GM18511 (cell line): ENCODE measurements around the gene DUSP2.
"Not testable (repeated sequence)": the region's sequence is repeated elsewhere in the genome, so short reads cannot be mapped to it uniquely, and the experiment has no call there.

Experiments used
- ATAC-seq: cut with Tn5 transposase; IDR thresholded peaks from one replicate; pipeline ENCODE4 v1.9.1; 2021; ENCODE audit warnings: mild to moderate bottlenecking, moderate library complexity; ENCODE audit not compliant: unreplicated experiment

The DUSP2 gene

DNA sequence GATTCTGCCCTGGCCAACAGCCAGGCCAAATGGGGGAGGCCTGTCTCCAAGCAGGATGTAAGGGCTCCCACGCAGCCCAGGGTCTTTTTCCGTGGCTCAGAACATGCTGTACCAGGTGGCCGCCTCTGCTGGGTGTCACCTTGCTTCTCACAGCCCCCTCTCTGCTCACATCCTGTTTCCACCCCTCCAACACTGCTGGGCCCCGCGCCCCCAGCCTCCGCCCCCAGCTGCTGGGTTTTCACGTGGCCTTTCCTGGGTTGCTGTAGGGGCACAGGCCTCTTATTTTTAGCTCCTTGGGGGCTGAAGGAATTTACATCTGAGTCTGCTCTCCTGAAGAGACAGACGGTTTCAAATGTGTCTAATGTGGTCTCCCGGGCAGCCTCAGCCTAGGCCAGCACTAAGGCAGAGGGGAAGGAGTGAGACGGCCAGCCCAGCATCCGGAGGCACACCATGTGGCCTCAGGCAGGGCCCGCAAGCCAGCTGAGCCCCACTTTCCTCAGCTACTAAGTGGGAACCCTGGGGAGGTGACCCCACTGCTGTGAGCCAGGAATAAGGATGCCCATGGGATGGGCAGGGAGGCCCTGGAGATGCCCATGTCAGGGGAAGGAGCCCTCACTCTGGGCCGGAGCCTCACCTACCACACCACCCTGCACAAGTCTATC lies 18.7 kb upstream of the DUSP2 start:
- peak; percentile 71 for ATAC-seq

- no peak for ATAC-seq
Measured at GRCh38 chr2:96163415-96163767, 18.2 kb upstream of the DUSP2 start.

- no peak for ATAC-seq
Measured at GRCh38 chr2:96161898-96162297, 16.7 kb upstream of the DUSP2 start.

GRCh38 chr2:96160366-96160765 lies 15.1 kb upstream of the DUSP2 start:
- not testable (repeated sequence) for ATAC-seq

- ATAC-seq: no peak
Measured at GRCh38 chr2:96159084-96159830, 14.0 kb upstream of the DUSP2 start.

- ATAC-seq: no peak
Measured at GRCh38 chr2:96158554-96158940, 13.3 kb upstream of the DUSP2 start.

- ATAC-seq: peak; percentile 73
Measured at GRCh38 chr2:96157649-96158553, 12.7 kb upstream of the DUSP2 start.

DNA sequence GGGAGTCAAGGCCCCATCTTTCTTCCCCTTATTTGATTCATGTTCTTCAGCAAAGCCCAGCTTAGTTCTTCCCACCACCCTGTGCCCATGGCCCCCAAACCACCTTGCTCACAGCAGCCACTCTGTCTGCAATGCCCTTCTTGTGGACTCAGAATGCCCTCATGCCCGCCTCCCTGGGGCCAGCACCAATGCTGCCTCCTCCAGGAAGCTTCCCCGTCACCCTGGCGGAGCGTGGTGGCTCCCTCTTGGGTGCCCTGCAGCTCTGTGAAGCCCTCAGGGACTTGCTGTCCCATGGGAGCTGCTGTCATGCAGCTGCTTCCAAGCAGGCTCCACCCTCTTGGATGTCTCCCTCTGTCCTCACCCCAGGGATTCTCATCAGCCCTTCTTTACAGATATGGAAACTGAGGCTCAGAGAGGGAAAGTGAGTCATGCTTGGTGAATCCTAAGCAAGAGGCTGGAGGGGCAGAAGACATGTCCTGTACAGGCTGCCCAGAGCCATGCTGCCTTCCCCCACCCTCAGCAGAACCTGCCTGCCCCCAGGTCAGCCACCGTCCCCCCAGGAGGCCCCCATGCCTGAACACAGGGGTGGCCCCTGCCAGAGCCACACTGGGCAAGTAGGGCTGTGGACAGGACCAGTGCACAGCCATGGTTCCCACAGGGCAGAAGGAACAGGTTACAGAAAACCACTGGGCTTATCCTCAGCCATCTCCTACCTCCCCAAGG lies 11.8 kb upstream of the DUSP2 start:
- ATAC-seq: peak; percentile 51

DNA sequence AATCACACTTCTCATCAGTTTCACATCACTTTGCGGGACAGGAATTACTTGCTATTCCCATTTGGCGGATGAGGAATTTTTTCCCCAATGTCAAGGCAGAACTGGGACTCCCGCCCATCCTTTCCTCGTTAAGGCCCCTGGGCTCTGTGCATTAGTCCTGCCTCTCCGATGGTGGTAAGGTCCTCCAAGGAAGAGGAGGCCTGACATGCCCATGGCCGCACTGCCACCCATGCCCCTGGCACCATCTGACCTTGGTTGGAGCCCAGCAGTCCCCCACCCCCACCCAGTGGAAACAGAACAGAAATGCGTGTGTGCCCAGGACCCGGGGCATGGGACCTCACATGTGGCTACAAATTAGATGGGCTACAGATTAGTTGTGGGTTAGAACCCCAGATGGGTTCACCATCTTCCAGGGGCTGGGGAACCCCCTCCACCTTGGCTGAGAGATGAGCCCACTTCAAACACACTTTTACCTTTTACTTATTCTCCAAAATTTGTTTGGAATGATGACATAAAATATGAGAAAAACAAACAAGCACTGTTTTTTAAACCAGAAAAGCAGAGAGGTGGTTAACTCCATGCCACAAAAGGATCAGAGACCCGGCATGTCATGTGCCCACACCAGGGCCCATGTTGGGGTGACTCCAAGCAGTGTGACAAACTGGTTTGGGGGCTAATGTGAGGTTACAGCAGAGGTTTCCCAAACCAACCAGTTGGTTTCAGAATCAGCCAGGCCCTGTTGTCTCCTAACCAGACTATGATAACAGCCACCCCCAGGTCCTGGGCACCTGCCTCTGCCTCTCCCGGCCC lies 11.0 kb upstream of the DUSP2 start:
- no peak for ATAC-seq

GRCh38 chr2:96154506-96155380 lies 9.5 kb upstream of the DUSP2 start:
- ATAC-seq: no peak

GRCh38 chr2:96153991-96154431 lies 8.8 kb upstream of the DUSP2 start:
- ATAC-seq: no peak

DNA sequence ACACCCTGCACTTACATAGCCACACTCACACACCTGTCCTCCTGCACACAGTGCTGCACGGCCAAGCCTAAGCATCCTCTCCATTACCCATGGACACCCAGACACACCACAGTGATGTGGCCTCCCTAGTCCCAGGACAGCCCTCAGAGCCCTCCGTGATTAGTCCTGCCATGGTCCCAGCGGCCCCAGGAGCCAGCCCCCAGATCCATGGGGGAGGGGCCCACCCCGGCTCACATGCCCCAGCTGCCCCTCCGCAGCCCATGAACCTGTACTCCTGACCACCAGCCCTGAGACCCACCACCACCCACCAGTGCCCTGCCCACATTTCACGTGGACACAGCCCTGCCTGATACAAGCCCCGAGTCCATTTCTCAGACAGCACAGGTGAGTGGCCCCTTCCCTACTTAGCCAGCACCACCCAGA lies 8.1 kb upstream of the DUSP2 start:
- no peak for ATAC-seq

- no peak for ATAC-seq
Measured at GRCh38 chr2:96152304-96153161, 7.3 kb upstream of the DUSP2 start.

GRCh38 chr2:96151595-96152303 lies 6.5 kb upstream of the DUSP2 start:
- ATAC-seq: no peak

DNA sequence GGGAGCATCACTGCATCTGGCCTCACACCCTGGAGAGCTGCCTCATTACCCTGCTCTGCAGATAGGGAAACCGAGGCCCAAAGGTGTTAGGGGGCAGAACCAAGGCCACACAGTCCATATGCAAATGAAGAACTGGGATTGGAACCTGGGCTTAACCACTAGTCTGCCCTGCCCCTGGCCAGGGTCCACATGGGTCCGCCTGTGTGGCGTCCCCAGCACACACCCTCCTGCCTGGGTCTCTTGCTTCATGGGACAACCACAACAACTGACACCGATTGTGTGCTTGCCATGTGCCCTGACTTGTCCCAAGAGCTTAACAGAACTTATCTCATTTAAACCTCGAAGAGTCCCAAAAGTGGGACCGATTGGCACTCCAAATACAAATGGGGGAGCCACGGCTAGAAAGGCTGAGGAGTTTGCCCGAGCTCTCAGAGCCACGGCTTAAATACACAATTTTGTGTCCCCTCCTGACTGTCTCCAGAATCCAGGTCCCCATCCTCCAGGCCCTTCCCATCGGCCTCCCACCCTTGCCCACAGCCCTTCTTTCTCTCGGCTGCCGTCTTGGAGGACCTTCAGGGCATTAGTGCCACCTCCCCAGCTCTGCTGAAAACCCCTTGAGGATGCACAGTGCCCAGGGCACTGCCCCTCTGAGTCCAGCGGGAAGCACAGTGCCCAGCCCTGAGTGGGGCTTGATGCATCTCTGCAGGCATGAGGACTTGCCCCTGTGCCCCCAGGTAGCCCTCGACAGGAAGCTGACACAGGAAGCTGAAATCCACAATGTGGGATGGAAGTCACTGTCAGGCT lies 5.8 kb upstream of the DUSP2 start:
- ATAC-seq: no peak

- ATAC-seq: no peak
Measured at GRCh38 chr2:96150007-96150640, 4.9 kb upstream of the DUSP2 start.
